Transverse colon (tissue), 4 donors: ENCODE results near the gene TMPRSS2.

Source experiments
- EP300 ChIP-seq: sonication (generic); formaldehyde crosslinking; IDR thresholded peaks from one replicate; pipeline ENCODE4 v1.6.1; 2017; ENCODE audit warnings: antibody characterized with exemption, low read depth
- POLR2A ChIP-seq: fragments of 450-650 bp; IDR thresholded peaks from one replicate; pipeline ENCODE4 v1.6.1; 2016; ENCODE audit warnings: antibody characterized with exemption, mild to moderate bottlenecking, moderate library complexity
- POLR2AphosphoS5 ChIP-seq, 3 donors: sonication (generic); formaldehyde crosslinking; IDR thresholded peaks; one replicate each; pipeline ENCODE4 v1.6.1; 2016; ENCODE audit warnings: antibody characterized with exemption in 3 of 3
- TF ChIP-seq, protein P1 (sequence below), 5 experiments: fragments of 200-600 bp in 3 of 5; fragments of 450-650 bp in 2 of 5; sonication (generic) in 3 of 5; IDR thresholded peaks; 1 replicate in 2 of 5; 2 replicates in 3 of 5; pipeline ENCODE4 v1.5.1; 2016 to 2017; ENCODE audit warnings: antibody characterized with exemption in 5 of 5, inconsistent platforms in 3 of 5, mild to moderate bottlenecking in 2 of 5, moderate library complexity in 1 of 5

DNA sequence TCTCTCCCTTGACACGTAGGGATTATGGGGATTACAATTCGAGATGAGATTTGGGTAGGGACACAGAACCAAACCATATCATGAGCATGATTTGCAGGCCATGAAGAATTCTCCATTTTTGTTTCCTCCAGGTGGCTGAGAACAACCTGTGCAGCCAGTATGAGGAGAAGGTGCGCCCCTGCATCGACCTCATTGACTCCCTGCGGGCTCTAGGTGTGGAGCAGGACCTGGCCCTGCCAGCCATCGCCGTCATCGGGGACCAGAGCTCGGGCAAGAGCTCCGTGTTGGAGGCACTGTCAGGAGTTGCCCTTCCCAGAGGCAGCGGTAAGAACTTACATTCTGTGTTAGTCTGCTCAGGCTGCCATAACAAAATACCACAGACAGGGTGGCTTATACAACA is 72.3 kb downstream of the TMPRSS2 start:
- TF ChIP-seq POLR2A (no peak), EP300 (no peak), POLR2AphosphoS5 (IDR thresholded peaks at IDR 0.05) (no peak)
- TF ChIP-seq, protein P1, sequence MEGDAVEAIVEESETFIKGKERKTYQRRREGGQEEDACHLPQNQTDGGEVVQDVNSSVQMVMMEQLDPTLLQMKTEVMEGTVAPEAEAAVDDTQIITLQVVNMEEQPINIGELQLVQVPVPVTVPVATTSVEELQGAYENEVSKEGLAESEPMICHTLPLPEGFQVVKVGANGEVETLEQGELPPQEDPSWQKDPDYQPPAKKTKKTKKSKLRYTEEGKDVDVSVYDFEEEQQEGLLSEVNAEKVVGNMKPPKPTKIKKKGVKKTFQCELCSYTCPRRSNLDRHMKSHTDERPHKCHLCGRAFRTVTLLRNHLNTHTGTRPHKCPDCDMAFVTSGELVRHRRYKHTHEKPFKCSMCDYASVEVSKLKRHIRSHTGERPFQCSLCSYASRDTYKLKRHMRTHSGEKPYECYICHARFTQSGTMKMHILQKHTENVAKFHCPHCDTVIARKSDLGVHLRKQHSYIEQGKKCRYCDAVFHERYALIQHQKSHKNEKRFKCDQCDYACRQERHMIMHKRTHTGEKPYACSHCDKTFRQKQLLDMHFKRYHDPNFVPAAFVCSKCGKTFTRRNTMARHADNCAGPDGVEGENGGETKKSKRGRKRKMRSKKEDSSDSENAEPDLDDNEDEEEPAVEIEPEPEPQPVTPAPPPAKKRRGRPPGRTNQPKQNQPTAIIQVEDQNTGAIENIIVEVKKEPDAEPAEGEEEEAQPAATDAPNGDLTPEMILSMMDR (IDR thresholded peaks at IDR 0.05): no peak
